BE2C (cell line): Measurements from ENCODE around the gene COL18A1.

Experiments used
- DNase-seq: peaks from one replicate; pipeline ENCODE4 v3.0.0-alpha.2; 2020
- H3K27me3 ChIP-seq: fragments of 250-450 bp; sonication (Bioruptor Pico); 2 replicates; pipeline ENCODE4 v1.5.1; 2020; ENCODE audit warnings: mild to moderate bottlenecking
- H3K36me3 ChIP-seq: fragments of 250-450 bp; sonication (Bioruptor Pico); 2 replicates; pipeline ENCODE4 v1.5.1; 2020; ENCODE audit warnings: mild to moderate bottlenecking
- H3K4me1 ChIP-seq: fragments of 250-450 bp; sonication (Bioruptor Pico); 2 replicates; pipeline ENCODE4 v1.5.1; 2020
- H3K4me3 ChIP-seq: 2 replicates; pipeline ENCODE4 v1.5.1; 2011; ENCODE audit warnings: low read depth, low read length
- H3K9me3 ChIP-seq: fragments of 250-450 bp; sonication (Bioruptor Pico); 2 replicates; pipeline ENCODE4 v1.5.1; 2020
- CTCF ChIP-seq: IDR thresholded peaks from 2 replicates; pipeline ENCODE4 v1.5.1; 2012; ENCODE audit warnings: mild to moderate bottlenecking, low read depth, low read length

COL18A1 gene

GRCh38 chr21:45518742-45519141, 113.8 kb downstream of the COL18A1 start:
- no peak for TF ChIP-seq CTCF
- Histone ChIP-seq H3K9me3 (peaks cover 4% of the 10 kb centered on the region; the same call in 1 of the 2 replicates), H3K4me1 (no peaks in the 10 kb centered on the region), H3K4me3 (no peak overlapping the region), H3K36me3 (peaks cover 86% of the 10 kb centered on the region), H3K27me3 (no peaks in the 10 kb centered on the region)
- DNase-seq, result no peak

- Histone ChIP-seq H3K4me3 (no peak overlapping the region), H3K27me3 (no peaks in the 10 kb centered on the region), H3K36me3 (peaks cover 82% of the 10 kb centered on the region), H3K4me1 (no peaks in the 10 kb centered on the region), H3K9me3 (peaks cover 4% of the 10 kb centered on the region; the same call in 1 of the 2 replicates)
- no peak for TF ChIP-seq CTCF
- DNase-seq, result no peak
These were observed 114.2 kb downstream of the COL18A1 start for GRCh38 chr21:45519182-45519581.

GRCh38 chr21:45521241-45521640, 116.3 kb downstream of the COL18A1 start:
- DNase-seq, result no peak
- H3K36me3 ChIP-seq, result peaks cover 83% of the 10 kb centered on the region
- TF ChIP-seq CTCF, result no peak
- H3K9me3 ChIP-seq, result peaks cover 4% of the 10 kb centered on the region; the same call in 1 of the 2 replicates
- H3K27me3 ChIP-seq, result no peaks in the 10 kb centered on the region
- H3K4me1 ChIP-seq, result no peaks in the 10 kb centered on the region
- no peak overlapping the region for H3K4me3 ChIP-seq

- Histone ChIP-seq H3K36me3 (peaks cover 76% of the 10 kb centered on the region), H3K4me1 (no peaks in the 10 kb centered on the region), H3K4me3 (no peak overlapping the region), H3K9me3 (peaks cover 4% of the 10 kb centered on the region; the same call in 1 of the 2 replicates), H3K27me3 (no peaks in the 10 kb centered on the region)
- no peak for TF ChIP-seq CTCF
- DNase-seq, result no peak
These were observed 117.4 kb downstream of the COL18A1 start for GRCh38 chr21:45522381-45522780.

GRCh38 chr21:45522986-45523385, 118.0 kb downstream of the COL18A1 start:
- H3K4me1 ChIP-seq, result no peaks in the 10 kb centered on the region
- no peak overlapping the region for H3K4me3 ChIP-seq
- H3K36me3 ChIP-seq, result peaks cover 74% of the 10 kb centered on the region
- no peak for TF ChIP-seq CTCF
- no peaks in the 10 kb centered on the region for H3K27me3 ChIP-seq
- no peak for DNase-seq
- H3K9me3 ChIP-seq, result peaks cover 4% of the 10 kb centered on the region; the same call in 1 of the 2 replicates

- no peak for TF ChIP-seq CTCF
- Histone ChIP-seq H3K4me1 (no peaks in the 10 kb centered on the region), H3K27me3 (no peaks in the 10 kb centered on the region), H3K4me3 (no peak overlapping the region), H3K9me3 (peaks cover 4% of the 10 kb centered on the region; the same call in 1 of the 2 replicates), H3K36me3 (peaks cover 74% of the 10 kb centered on the region)
- peak; percentile 30 for DNase-seq
These were observed 118.6 kb downstream of the COL18A1 start for GRCh38 chr21:45523411-45524101.
